Smooth muscle cell of the pulmonary artery (primary cell): Measurements from ENCODE around the gene CDCA3. TPM values are rescaled to one million over a fixed set of nuclear protein-coding genes. Genes with fewer than 3 reads are reported as not detected.

ENCODE experiments used
- total RNA-seq: library from RNA; depleted of rRNA; stranded (reverse); fragments of >200 nt; gene quantifications from 2 replicates; pipeline ENCODE4 v1.2.3, GENCODE V29; 2014

CDCA3 gene
- 3.5 and 6.3 TPM in 2 replicates for total RNA-seq

GRCh38 chr12:6851153-6851920, at the start of gene CDCA3:
CDCA3 (minus strand) TSS chr12:6851286; CDS start chr12:6850952, 334 bp downstream.

GRCh38 chr12:6873094-6874014, 22.3 kb upstream of the CDCA3 start, which contains the start of gene SPSB2:
SPSB2 (minus strand) TSS chr12:6873303; CDS start chr12:6872901, 402 bp downstream.

GRCh38 chr12:6867413-6868210, 16.5 kb upstream of the CDCA3 start, which contains the start of gene TPI1:
TPI1 (plus strand) TSS chr12:6867531; CDS start chr12:6867567, 36 bp downstream.

DNA sequence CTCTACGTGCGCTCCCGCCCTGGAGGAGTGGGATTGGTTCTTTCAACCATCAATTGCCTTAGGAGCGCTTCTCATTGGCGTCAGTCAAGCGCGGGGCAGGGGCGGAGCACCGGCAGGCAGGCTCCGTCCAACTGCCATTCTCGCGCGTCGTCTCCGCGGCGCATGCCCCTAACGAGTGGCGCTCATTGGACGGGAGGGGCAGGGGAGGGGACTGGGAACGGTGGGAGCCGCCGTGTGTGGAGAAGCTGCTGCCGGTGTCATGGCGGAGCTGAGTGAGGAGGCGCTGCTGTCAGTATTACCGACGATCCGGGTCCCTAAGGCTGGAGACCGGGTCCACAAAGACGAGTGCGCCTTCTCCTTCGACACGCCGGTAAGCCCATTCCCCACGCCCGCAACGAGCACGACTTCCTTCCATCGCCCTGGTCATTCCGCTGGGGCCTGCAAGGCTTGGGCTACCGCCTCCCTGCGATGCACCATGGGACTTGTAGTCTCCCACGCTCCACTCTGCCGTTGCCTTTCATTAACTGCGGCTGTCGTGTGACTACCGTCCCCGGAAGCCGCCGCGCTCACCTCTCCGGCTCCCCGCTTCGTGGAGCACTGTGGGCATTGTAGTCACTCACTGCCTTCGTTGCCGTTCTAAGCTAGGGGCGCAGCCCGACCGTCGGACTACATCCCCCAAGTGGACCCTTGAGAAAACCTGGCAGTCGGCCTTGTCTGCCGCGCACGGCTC, 1.0 kb upstream of the CDCA3 start, which contains the start of gene USP5:
Gene USP5 (plus strand): TSS at position 230 of the 730 bp plus-strand sequence. CDS start 30 bp downstream, at position 260.

DNA sequence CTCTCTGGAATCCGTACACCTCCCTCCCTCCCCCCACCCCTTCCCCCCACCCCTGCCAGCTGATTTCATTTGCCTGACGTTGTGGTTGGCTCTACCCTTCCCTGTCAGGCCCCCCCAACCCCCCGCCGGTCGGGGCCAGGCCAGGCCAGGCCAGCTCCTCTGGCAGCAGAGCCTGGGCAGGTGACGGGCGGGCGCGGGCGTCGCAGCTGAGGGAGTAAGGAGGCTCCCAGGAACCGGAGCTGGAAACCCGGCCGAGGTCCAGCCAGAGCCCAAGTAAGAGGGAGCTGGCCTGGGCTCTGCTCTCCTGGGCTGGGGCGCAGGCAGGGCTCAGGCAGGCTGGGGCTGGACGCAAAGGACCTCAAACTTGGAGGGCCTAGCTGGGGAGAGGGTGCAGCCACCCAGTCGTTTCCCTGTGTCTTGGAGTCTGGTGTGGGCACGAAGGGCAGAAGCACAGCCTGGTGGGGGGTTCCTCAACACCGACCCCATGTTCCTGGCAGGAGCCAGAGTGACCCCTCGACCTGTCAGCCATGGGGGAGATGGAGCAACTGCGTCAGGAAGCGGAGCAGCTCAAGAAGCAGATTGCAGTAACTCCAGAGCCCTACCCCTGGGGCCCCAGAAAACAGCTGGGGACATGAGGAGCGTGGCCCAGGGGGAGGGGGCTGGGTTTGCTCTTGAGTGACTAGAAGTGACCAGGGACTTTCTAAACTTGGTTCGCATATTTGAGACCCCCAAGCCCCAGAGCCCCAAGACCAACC, 10.1 kb downstream of the CDCA3 start, which contains the start of gene GNB3:
Gene GNB3 (plus strand): TSS at position 165 of the 755 bp plus-strand sequence. CDS start 363 bp downstream, at position 528.

DNA sequence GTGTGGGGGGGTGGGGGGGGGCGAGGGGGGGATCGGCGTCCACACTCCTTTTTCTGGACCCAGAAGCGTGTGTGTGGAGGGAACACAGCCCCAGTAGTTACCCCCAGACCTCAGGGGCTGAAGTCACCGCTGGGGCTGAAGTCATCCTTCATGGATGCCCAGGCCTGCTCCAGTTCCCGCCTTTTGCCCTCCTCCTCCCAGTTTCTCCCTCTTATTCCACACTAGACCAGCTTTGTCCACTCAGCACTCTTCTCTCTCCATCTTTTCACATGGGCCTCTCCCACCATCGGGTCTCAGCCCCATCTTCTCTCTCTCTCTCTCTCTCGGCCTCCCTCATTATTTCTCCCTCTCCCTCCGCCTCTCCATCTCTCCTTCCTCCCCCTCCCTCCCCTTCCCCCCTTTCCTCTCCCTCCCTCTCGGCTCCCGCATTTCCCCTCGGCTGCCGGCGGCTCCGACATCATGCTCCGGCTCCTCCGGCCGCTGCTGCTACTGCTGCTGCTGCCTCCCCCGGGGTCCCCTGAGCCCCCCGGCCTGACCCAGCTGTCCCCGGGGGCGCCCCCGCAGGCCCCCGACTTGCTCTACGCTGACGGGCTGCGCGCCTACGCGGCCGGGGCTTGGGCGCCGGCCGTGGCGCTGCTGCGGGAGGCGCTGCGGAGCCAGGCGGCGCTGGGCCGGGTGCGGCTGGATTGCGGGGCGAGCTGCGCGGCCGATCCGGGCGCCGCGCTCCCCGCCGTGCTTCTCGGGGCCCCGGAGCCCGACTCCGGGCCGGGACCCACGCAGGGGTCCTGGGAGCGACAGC, 22.9 kb downstream of the CDCA3 start, which contains the start of gene P3H3:
Gene P3H3 (plus strand): TSS at position 426 of the 799 bp plus-strand sequence. CDS start 34 bp downstream, at position 460.

GRCh38 chr12:6821591-6822425, 29.3 kb downstream of the CDCA3 start, which contains the start of gene GPR162:
GPR162 (plus strand) TSS chr12:6821821; CDS start chr12:6823899, 2,078 bp downstream.

Other genes starting within 250 kb of the CDCA3 start
- 238 and 263 TPM in 2 replicates for gene CHD4, start 243.9 kb downstream of the CDCA3 start, total RNA-seq
- 0.03 TPM in 1 of 2 replicates, not detected in the other for gene LPAR5, start 215.3 kb downstream of the CDCA3 start, total RNA-seq
- gene ACRBP, start 203.9 kb downstream of the CDCA3 start, total RNA-seq, result 0.13 and 0.26 TPM in 2 replicates
- 26.9 and 27.4 TPM in 2 replicates for gene ING4, start 188.2 kb downstream of the CDCA3 start, total RNA-seq
- gene ZNF384, start 161.9 kb downstream of the CDCA3 start, total RNA-seq, result 16.4 and 16.8 TPM in 2 replicates
- 1.1 and 1.3 TPM in 2 replicates for gene PIANP, start 150.5 kb downstream of the CDCA3 start, total RNA-seq
- gene COPS7A, start 127.2 kb downstream of the CDCA3 start, total RNA-seq, result 145 and 173 TPM in 2 replicates
- gene MLF2, start 98.1 kb downstream of the CDCA3 start, total RNA-seq, result 158 and 166 TPM in 2 replicates
- gene PTMS, start 84.9 kb downstream of the CDCA3 start, total RNA-seq, result 45.0 and 47.1 TPM in 2 replicates
- not detected in 2 replicates for gene LAG3, start 78.8 kb downstream of the CDCA3 start, total RNA-seq
- gene CD4, start 61.8 kb downstream of the CDCA3 start, total RNA-seq, result 0.26 and 13.2 TPM in 2 replicates
- gene GPR162, start 29.5 kb downstream of the CDCA3 start, total RNA-seq, result 2.7 and 6.6 TPM in 2 replicates
- 170 and 258 TPM in 2 replicates for gene P3H3, start 22.9 kb downstream of the CDCA3 start, total RNA-seq
- 2.0 and 3.2 TPM in 2 replicates for gene GNB3, start 10.4 kb downstream of the CDCA3 start, total RNA-seq
- 90.6 and 117 TPM in 2 replicates for gene USP5, start 864 bp upstream of the CDCA3 start, total RNA-seq
- 1,691 and 1,978 TPM in 2 replicates for gene TPI1, start 16.2 kb upstream of the CDCA3 start, total RNA-seq
- 4.8 and 6.3 TPM in 2 replicates for gene SPSB2, start 22.0 kb upstream of the CDCA3 start, total RNA-seq
- 12.4 and 13.3 TPM in 2 replicates for gene LRRC23, start 53.5 kb upstream of the CDCA3 start, total RNA-seq
- 153 and 183 TPM in 2 replicates for gene ENO2, start 63.3 kb upstream of the CDCA3 start, total RNA-seq
- gene ATN1, start 76.7 kb upstream of the CDCA3 start, total RNA-seq, result 21.8 and 35.8 TPM in 2 replicates
- gene RNU7-1, start 92.5 kb upstream of the CDCA3 start, total RNA-seq, result not detected in 2 replicates
- 64.3 and 91.7 TPM in 2 replicates for gene C12orf57, start 92.7 kb upstream of the CDCA3 start, total RNA-seq
- 0.13 and 0.30 TPM in 2 replicates for gene PTPN6, start 100.1 kb upstream of the CDCA3 start, total RNA-seq
- 90.6 and 91.1 TPM in 2 replicates for gene PHB2, start 119.4 kb upstream of the CDCA3 start, total RNA-seq
- gene EMG1, start 119.6 kb upstream of the CDCA3 start, total RNA-seq, result 28.8 and 32.3 TPM in 2 replicates
- gene LPCAT3, start 167.2 kb upstream of the CDCA3 start, total RNA-seq, result 11.3 and 12.6 TPM in 2 replicates
- 339 and 458 TPM in 2 replicates for gene C1S, start 209.4 kb upstream of the CDCA3 start, total RNA-seq
- 340 and 347 TPM in 2 replicates for gene C1R, start 241.2 kb upstream of the CDCA3 start, total RNA-seq